HepG2 (cell line): ENCODE data around the gene FGFR3. TPM values are rescaled to one million over a fixed set of nuclear protein-coding genes. Genes with fewer than 3 reads are reported as not detected.

ENCODE experiments used
- AHR ChIP-seq: IDR thresholded peaks from 2 replicates; pipeline ENCODE4 v1.6.1; 2018; ENCODE audit warnings: missing genetic modification reagents, missing compliant biosample characterization
- CBX1 ChIP-seq: IDR thresholded peaks from one replicate; pipeline ENCODE4 v1.6.1; 2016; ENCODE audit warnings: antibody characterized with exemption, low read depth
- CENPX ChIP-seq: sonication (generic); formaldehyde crosslinking; IDR thresholded peaks from 2 replicates; pipeline ENCODE4 v1.9.0; 2021; ENCODE audit warnings: mild to moderate bottlenecking, missing genetic modification reagents, moderate library complexity
- FOXA3 ChIP-seq: IDR thresholded peaks from 2 replicates; pipeline ENCODE4 v1.6.1; 2016; ENCODE audit warnings: missing genetic modification reagents, missing compliant biosample characterization
- FOXP1 ChIP-seq, 2 experiments: fragments of 450-650 bp in 1 of 2; IDR thresholded peaks; 2 replicates each; pipeline ENCODE4 v1.6.1; 2017 to 2018; ENCODE audit warnings: antibody characterized with exemption in 1 of 2
- GLI4 ChIP-seq: sonication (generic); formaldehyde crosslinking; IDR thresholded peaks from 2 replicates; pipeline ENCODE4 v1.5.1; 2020; ENCODE audit warnings: missing genetic modification reagents, mild to moderate bottlenecking, moderate library complexity, borderline replicate concordance
- HNRNPL ChIP-seq: fragments of 200-400 bp; formaldehyde crosslinking; IDR thresholded peaks from 2 replicates; pipeline ENCODE4 v1.6.1; 2017; ENCODE audit warnings: mild to moderate bottlenecking, low read depth, low read length
- ISX ChIP-seq: sonication (generic); formaldehyde crosslinking; conservative IDR thresholded peaks from 2 replicates; pipeline ENCODE4 v1.5.0; 2020; ENCODE audit warnings: missing genetic modification reagents
- JARID2 ChIP-seq: sonication (generic); formaldehyde crosslinking; IDR thresholded peaks from 2 replicates; pipeline ENCODE4 v1.8.1; 2023; ENCODE audit warnings: missing genetic modification reagents, inconsistent platforms; ENCODE audit not compliant: insufficient replicate concordance
- MYPOP ChIP-seq: sonication (generic); formaldehyde crosslinking; IDR thresholded peaks from 2 replicates; pipeline ENCODE4 v1.8.1; 2023; ENCODE audit warnings: mild to moderate bottlenecking, moderate library complexity, missing genetic modification reagents
- NFIC ChIP-seq: IDR thresholded peaks from 2 replicates; pipeline ENCODE4 v1.6.1; 2012; ENCODE audit warnings: mild to moderate bottlenecking, low read length, inconsistent platforms
- PAF1 ChIP-seq: IDR thresholded peaks from 2 replicates; pipeline ENCODE4 v1.6.1; 2016; ENCODE audit warnings: missing genetic modification reagents, missing compliant biosample characterization
- PLRG1 ChIP-seq: fragments of 450-650 bp; conservative IDR thresholded peaks from 2 replicates; pipeline ENCODE4 v1.6.1; 2016
- RXRA ChIP-seq: sonication (generic); formaldehyde crosslinking; IDR thresholded peaks from 2 replicates; pipeline ENCODE4 v1.5.1; 2020; ENCODE audit warnings: missing genetic modification reagents
- XRCC5 ChIP-seq: fragments of 200-400 bp; formaldehyde crosslinking; optimal IDR thresholded peaks from 2 replicates; pipeline ENCODE3; 2017; ENCODE audit warnings: mild to moderate bottlenecking, low read length
- ZFX ChIP-seq: sonication (generic); formaldehyde crosslinking; IDR thresholded peaks from 2 replicates; pipeline ENCODE4 v1.4.0; 2020; ENCODE audit warnings: mild to moderate bottlenecking, low read depth, missing genetic modification reagents, moderate library complexity
- ZNF207 ChIP-seq: fragments of 450-650 bp; IDR thresholded peaks from 2 replicates; pipeline ENCODE4 v1.6.1; 2016; ENCODE audit warnings: antibody characterized with exemption, borderline replicate concordance
- ZNF263 ChIP-seq: sonication (generic); formaldehyde crosslinking; IDR thresholded peaks from 2 replicates; pipeline ENCODE4 v1.4.0; 2020; ENCODE audit warnings: missing genetic modification reagents
- ZNF333 ChIP-seq: sonication (generic); formaldehyde crosslinking; IDR thresholded peaks from 2 replicates; pipeline ENCODE4 v1.4.0; 2020; ENCODE audit warnings: mild to moderate bottlenecking, missing genetic modification reagents, borderline replicate concordance
- ZNF432 ChIP-seq: sonication (generic); formaldehyde crosslinking; IDR thresholded peaks from 2 replicates; pipeline ENCODE4 v1.5.0; 2020; ENCODE audit warnings: missing genetic modification reagents, mild to moderate bottlenecking, borderline replicate concordance
- ZNF609 ChIP-seq: sonication (generic); formaldehyde crosslinking; IDR thresholded peaks from 2 replicates; pipeline ENCODE4 v1.4.0; 2020; ENCODE audit warnings: mild to moderate bottlenecking, missing genetic modification reagents, borderline replicate concordance
- ZNF879 ChIP-seq: sonication (generic); formaldehyde crosslinking; IDR thresholded peaks from 2 replicates; pipeline ENCODE4 v1.8.1; 2023; ENCODE audit warnings: missing genetic modification reagents
- polyA plus RNA-seq, 8 experiments: library from polyadenylated mRNA; depleted of rRNA in 3 of 8; stranded (reverse) in 7 of 8; unstranded in 1 of 8; fragments of >200 nt; fragmentation: Illumina TruSeq in 4 of 8; extraction: Trizol in 4 of 8; gene quantifications; 2 replicates each; pipeline versions ENCODE4 v1.2.1 to v1.2.3, GENCODE V29; 2011 to 2016; ENCODE audit warnings: low read depth in 4 of 8, missing spikeins in 1 of 8, mixed read lengths in 1 of 8; ENCODE audit not compliant: insufficient read depth in 1 of 8
- total RNA-seq, 5 experiments: library from RNA; depleted of rRNA; stranded (reverse); fragments of >200 nt; fragmentation: Illumina TruSeq; extraction: Trizol; gene quantifications; 2 replicates each; pipeline ENCODE4 v1.2.3, GENCODE V29; 2016; ENCODE audit warnings: low read depth in 1 of 5
- TF ChIP-seq, protein P1 (sequence below): IDR thresholded peaks from 2 replicates; pipeline ENCODE4 v1.6.1; 2018; ENCODE audit warnings: missing genetic modification reagents, mild to moderate bottlenecking, missing compliant biosample characterization
- TF ChIP-seq, protein P2 (sequence below): sonication (generic); formaldehyde crosslinking; IDR thresholded peaks from 2 replicates; pipeline ENCODE4 v1.8.1; 2023; ENCODE audit warnings: mild to moderate bottlenecking, missing genetic modification reagents, borderline replicate concordance

Gene FGFR3
- total and polyA plus RNA-seq, 2 of the 13 experiments (the other 11 are each of a cell fraction or from before 2014, with no cell fraction given): 103 to 109 TPM

- TF ChIP-seq, protein P1, sequence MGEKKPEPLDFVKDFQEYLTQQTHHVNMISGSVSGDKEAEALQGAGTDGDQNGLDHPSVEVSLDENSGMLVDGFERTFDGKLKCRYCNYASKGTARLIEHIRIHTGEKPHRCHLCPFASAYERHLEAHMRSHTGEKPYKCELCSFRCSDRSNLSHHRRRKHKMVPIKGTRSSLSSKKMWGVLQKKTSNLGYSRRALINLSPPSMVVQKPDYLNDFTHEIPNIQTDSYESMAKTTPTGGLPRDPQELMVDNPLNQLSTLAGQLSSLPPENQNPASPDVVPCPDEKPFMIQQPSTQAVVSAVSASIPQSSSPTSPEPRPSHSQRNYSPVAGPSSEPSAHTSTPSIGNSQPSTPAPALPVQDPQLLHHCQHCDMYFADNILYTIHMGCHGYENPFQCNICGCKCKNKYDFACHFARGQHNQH (CRISPR knock-in tag): peak; percentile 55; the same call in 1 of the 2 replicates
- TF ChIP-seq GLI4 (CRISPR knock-in tag) (0 out of 2 replicates have a peak, but pooled peaks have one; percentile 32), XRCC5 (peak; percentile 92), NFIC (no peak), RXRA (CRISPR knock-in tag) (peak; percentile 47; the same call in 1 of the 2 replicates), PLRG1 (no peak), CENPX (CRISPR knock-in tag) (no peak), ZFX (peak; percentile 91), AHR (no peak), ZNF879 (no peak), JARID2 (CRISPR knock-in tag) (no peak), ZNF263 (CRISPR knock-in tag) (no peak), FOXA3 (CRISPR knock-in tag) (peak; percentile 30; the same call in 1 of the 2 replicates), MYPOP (no peak), ZNF333 (no peak), CBX1 (no peak), PAF1 (peak; percentile 86; the same call in 1 of the 2 replicates), ZNF609 (CRISPR knock-in tag) (peak; percentile 52), ZNF207 (no peak), ZNF432 (CRISPR knock-in tag) (no peak), FOXP1 (IDR thresholded peaks at IDR 0.05) (no peak), FOXP1 (CRISPR knock-in tag; IDR thresholded peaks at IDR 0.05) (no peak), HNRNPL (peak; percentile 100), ISX (no peak)
- TF ChIP-seq, protein P2, sequence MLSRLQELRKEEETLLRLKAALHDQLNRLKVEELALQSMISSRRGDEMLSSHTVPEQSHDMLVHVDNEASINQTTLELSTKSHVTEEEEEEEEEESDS (CRISPR knock-in tag): peak; percentile 55; the same call in 1 of the 2 replicates
These were observed 16.8 kb downstream of the FGFR3 start (continued) for GRCh38 chr4:1809754-1810502.
